GM19239 (cell line): ENCODE results near the gene FOXO6.

Experiments used
- DNase-seq: peaks from one replicate; pipeline ENCODE4 v3.0.0; 2011; ENCODE audit warnings: low spot score; ENCODE audit not compliant: insufficient read length
- FAIRE-seq: peaks from 2 replicates; lab custom pipeline; 2011; peaks lifted over from hg19 to GRCh38; lab: Jason Lieb, UNC

FOXO6 gene

DNA sequence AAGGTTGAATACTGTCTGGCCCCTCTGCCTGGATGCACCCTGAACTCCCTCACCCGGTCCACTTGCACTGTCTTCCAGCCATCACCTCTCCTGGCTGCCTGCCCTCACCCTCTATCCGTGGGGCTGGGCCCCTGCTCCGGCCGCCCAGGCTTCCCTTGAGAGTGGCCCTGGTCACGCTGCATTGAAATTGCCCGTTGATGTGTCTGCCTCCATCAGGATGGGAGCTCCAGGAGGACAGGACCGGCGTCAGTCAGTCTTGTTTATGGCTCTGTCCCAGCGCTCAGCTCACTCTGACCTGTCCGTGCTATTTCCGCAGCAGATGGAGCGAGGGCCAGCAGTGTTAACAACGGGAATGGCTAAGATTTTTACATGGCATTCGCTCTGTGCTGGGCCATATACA is 34.9 kb downstream of the FOXO6 start:
- DNase-seq, result no peak
- FAIRE-seq, result no peak

DNA sequence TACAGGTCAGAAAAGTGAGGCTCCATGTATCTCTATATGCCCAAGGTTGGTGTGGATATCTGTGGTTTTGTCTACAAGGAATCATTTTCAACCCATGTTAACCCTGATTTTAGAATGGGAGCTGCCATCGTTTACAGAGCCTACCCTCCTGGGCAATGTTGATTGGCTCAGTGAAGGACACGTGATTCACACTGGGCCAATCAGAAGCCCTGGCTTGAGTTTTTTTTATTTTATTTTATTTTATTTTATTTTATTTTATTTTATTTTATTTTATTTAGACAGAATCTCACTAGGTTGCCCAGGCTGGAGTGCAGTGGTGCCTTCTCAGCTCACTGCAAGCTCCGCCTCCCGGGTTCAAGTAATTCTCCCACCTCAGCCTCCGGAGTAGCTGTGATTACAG is 35.8 kb downstream of the FOXO6 start:
- FAIRE-seq (no peak), DNase-seq (no peak)

DNA sequence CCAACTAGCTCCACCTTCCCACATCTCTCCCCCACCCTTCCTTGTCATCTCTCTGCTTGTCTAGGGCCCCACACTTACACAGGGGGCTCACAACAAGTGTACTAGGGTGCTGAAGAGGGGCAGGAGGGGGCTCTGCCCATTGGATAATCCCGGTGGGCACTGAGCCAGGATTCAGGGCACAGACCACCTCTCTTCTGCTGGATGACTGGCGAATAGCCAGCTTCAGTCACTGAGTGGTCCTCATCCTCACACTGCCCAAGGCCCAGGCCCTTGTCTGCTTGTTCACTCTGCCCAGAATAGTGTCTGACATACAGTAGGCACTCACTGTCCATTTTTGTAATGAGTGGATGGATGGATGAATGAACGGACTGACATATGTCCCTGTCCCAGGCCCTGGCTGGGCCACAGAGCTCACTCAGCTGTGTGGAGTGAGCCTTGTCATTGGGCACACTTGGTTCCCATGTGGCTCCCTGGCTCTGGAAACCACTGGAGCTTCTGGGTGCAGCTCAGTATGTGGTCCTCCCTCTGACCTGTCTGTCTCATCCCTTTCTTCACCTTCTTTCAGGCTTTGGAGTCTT is 36.6 kb downstream of the FOXO6 start:
- DNase-seq (no peak), FAIRE-seq (no peak)

DNA sequence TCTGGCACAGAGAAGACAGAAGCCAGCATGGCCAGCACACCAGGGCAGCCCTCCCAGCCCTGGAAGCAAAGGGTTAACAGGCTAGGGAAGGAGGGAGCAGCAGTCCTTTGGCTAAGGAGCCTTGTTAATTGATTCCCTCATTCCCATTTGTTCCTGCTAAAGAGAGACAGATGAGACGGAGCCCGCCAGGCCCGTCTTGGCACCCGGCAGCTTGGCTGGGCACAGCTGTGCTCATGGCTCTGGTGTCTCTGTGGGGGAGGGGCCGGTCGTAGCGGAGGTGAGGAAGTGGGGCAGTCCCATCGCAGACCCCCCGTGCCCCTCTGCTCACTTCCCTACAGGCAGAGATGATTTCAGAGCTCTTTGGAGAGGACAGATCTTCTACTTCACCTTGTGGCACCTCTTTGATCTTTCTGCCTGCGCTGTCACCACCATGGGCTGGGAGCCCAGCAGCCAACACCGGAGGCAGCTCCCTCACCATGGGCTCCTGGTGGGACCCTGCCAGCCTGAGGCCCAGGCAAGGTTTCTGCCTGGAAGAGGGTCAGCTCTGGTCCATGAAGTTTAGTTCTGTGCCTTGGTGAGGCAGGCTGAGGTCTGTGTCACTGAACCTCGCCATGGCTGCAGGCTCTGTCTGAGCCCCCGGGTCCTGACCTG is 38.0 kb downstream of the FOXO6 start:
- no peak for DNase-seq
- no peak for FAIRE-seq

DNA sequence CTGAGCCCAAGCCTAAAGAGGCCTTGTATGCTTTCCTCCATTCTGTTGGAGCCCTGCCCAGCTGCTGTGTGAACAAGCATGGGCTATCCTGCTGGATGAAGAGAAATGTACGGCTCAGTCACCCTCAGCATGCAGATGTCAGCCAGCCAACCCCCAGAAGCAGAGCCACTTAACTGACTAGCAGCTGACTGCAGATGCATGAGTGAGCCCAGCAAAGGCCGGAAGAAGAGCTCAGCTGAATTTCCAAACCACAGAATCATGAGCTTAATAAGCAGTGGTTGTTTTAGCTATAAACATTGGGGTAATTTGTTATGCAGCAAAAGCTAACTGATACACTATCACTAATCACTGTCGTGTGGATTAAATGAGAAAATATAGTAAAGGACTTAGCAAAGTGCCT is 39.0 kb downstream of the FOXO6 start:
- no peak for FAIRE-seq

DNA sequence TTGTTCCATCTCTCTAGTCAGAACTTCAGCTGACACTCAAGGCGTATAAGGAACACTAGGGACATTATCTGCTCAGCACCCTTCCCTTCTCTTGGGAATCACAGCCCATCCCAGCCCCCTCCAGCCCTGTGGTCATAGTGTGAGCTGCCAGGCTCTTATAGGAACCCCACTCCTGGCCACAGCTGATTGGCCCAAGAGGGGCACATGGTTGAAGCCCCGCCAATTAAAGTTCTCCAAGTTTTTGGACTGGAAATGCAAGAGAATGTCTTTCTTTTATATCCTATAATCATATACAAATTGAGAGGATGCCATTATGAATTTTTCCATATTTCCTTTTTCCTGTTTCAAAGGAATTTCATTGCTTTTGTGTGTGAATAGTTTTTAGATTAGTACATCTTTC is 40.7 kb downstream of the FOXO6 start:
- DNase-seq, result no peak
- FAIRE-seq, result no peak

More for the DNA sequence above, 39.0 kb downstream of the FOXO6 start:
- no peak for DNase-seq

DNA sequence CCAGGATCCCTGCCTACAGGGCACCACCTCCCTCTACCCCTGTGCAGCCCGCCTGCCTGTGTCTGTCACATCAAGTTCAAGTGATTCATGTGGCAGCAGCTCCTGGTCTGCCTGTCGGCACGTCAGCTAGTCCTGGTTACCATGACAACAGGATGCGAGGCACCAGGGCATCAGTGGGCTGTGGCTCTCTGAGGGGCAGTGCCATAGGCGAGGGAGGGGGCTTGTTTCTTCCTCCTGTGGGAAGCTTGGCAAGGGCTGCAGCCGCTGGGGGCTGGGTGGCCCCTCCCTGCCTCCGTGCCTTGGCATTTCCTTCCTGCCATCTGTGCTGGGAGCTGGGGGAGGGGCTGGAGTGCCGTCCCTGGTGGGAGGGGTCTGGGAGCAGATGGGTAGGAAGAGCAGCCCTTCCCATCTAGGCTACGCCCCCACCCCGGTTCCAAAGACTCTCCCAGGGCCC is 43.1 kb downstream of the FOXO6 start:
- FAIRE-seq (no peak), DNase-seq (no peak)

DNA sequence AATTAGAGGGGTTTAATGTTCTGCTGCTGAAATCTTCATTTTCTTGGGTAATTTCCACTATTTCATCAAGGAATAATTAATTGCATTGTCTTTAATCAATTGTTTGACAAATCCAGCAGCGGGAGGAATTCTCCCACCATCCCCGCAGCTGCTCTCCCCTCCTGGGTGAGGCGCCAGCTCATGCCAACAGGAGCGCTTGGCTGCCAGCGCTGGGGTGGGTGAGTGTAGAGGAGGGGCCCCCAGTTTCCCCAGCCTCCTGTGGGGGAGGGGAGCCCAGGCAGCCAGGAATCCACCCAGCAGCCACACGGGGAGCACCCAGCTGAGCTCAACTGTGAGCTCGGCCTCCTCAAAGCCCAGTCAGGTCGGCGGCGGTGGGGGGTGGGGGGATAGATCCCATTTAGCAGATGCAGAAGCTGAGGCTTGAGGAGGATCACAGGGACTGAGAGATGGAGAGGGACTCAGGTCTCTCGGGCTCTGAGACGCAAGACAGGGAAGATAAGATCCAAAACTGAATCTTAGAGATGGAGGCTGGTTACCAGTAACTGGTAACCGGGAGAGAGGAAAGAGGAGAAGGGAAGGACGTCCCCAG is 46.5 kb downstream of the FOXO6 start:
- FAIRE-seq (no peak), DNase-seq (no peak)

DNA sequence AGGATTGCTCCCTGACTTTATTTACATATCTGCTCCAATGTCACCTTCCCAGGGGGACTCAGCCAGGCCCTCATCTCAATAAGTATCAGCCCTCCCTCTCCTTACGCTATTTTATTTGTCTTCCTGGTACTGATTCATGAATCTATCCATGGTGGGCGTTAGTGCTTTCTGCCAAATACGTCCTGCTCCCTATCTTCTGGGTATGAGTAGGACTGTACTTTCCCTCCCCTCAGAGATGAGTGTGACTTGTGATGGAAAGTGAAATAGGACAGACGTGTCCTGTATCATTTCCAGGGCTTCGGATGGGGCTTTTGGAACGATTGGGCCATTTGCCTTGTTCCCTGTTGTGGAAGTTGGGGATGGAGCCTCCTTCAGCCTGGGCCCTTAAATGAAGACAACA is 47.5 kb downstream of the FOXO6 start:
- DNase-seq, result no peak
- FAIRE-seq, result no peak

DNA sequence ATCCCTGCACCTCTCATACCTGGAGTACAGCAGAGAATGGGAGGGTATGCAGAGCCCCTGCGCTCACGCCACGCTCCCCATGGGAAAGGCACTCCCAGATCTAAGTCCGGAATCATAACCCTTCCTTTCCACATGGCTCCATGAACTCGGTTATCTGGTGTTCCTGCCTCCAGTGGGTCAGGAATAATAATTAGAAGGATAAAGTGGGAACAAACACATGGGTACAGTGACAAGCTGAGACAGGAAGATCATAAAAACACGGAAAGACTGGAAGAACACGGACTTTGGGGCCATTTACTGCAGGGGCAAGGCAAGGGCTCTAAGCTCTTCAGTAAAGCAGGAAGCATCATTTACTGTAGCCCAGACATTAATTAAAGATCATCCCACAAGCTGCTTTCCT is 48.6 kb downstream of the FOXO6 start:
- no peak for DNase-seq
- FAIRE-seq, result no peak

DNA sequence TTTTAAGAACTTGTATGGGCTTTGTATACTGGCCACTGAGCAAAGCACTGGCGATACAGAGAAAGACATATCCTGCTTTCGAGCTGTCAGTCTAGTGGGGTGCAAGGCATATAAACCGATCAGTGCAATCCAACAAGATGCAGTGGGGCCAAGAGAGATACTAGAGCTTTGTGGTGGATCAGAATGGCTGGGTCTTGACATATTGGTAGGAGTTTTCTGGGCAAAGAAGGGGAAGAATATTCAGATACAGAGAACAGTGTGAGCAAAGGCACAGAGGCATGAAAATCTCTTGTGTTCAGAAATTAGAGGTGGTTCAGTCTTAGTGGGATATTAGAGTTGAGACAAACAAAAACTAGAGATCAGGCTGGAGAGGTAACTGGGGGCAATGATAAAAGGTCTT is 49.2 kb downstream of the FOXO6 start:
- FAIRE-seq, result no peak

DNA sequence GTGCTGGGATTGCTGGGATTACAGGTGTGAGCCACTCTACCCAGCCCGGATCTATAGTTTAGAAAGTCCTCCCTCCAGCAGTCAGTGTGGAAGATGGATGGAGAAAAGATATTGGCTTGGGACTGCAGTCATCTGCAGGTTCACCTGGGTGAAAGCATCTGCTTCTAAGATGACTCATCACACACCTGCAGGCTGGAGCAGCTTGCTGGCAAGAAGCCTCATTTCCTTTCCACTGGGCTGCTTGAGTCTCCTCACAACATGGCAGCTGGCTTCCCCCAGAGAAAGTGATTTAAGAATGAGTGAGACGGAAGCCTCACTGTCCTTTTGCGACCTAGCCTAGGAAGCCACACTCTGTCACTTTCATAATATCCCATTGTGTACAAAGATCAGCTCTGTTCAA is 50.0 kb downstream of the FOXO6 start:
- no peak for DNase-seq
- FAIRE-seq, result no peak

More for the DNA sequence above, 49.2 kb downstream of the FOXO6 start:
- no peak for DNase-seq

DNA sequence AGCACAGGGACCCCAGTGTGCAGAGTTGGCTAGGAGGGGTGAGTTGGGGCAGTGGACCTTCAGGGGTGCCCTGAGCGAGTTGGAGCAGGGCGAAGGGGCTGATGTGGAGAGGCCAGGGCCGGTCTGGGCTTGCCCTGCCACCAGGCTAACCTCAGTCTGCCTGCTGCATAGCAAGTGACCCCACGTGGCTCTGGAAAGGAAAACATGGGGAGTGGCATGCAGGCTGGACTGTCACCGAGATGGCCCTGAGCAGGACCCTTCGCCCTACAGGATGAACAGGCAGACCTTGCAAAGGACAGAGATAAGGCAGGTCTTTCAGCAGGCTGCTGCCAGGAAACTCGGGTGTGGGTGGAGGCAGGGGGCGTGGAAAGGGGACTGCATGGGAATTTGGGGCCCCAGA is 51.5 kb downstream of the FOXO6 start:
- FAIRE-seq (no peak), DNase-seq (no peak)

DNA sequence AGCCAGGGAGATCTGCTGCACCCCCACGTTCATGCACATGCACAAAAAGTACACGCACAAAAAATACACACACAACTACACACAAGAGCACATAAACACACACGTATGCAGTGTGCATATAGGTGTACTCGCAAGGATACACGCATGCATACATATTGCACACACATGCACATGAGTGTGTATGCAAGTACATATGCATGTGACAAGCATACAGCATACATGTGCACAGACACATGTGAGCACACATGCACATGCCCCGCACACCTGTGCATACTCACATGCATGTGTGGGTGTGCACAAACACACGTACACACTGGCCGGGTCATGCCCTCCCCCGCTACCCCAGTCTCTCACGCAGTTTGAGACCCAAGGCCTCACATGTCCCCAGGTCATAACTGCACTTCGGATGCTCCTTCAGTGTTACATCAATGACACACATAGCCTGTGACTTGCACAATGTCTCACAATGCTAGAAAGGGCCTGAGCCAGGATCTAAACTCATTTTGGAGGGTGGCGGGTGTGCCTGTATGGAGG is 52.6 kb downstream of the FOXO6 start:
- no peak for DNase-seq
- no peak for FAIRE-seq

DNA sequence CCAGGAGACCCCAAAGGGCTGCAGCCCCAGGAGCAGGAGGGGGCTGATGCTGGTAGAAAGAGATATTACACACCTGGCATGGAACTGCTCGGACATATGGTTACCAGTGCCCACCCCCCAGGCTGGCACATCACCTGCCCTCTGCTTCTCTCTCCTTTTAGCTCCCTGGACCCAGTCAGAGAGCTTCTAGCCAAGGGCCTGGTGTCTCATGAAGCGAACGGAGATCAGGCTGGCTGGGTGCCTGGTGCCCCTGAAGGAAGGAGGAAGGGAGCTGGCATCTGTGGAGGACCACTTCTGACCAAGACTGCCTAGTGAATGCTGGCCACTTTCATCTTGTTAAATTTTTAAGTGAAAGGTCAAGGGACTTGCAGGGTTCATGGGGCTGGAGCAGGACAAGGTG is 53.1 kb downstream of the FOXO6 start:
- DNase-seq, result no peak
- no peak for FAIRE-seq

DNA sequence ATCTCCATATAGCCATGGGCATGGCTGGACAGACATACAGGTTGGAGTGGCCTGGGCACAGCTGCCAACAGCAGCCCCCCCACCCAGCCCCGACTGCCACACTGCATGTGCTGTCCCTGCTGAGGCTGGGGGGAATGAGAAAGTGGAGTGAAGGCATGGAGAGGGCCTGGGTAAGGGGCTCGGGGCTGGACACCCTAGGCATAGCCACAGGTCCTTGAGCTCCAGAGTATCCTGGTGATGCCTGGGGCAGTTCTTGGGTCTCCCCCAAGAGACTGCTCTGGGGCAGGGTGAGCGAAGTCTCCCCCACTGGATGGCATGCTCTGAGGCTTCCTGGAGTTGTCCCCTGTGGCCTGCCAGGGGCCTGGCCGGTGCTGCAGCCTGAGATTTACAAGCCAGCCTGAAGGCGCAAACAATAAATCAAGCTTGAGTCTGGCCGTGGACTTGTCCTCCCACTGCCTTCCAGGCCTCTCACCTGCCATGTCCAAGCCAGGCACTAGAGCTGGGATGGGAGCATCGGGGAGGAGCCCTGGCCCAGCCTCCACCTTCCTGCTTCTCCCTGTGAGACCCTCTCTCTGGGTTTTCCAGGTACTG is 53.6 kb downstream of the FOXO6 start:
- no peak for DNase-seq
- FAIRE-seq, result no peak

DNA sequence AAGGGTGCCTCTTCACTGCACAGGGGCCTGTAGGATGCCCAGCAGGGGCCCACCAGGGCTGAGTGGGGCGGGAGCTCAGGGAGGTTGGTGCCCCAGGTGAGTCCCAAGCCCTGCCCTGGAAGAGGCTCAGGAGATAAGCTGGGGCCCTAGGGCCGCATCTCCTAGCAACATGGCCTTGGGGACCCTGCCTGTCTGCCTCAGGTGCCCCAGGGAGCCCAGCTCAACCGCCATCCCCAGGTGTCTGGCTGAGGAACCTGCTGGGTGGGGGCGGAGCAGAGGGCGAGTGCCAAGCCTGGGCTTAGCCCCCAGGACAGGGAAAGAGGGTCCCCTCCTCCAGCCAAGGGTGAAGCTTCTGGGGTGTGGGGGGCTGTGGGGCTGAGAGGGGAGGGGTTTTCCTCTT is 54.8 kb downstream of the FOXO6 start:
- no peak for DNase-seq
- no peak for FAIRE-seq

DNA sequence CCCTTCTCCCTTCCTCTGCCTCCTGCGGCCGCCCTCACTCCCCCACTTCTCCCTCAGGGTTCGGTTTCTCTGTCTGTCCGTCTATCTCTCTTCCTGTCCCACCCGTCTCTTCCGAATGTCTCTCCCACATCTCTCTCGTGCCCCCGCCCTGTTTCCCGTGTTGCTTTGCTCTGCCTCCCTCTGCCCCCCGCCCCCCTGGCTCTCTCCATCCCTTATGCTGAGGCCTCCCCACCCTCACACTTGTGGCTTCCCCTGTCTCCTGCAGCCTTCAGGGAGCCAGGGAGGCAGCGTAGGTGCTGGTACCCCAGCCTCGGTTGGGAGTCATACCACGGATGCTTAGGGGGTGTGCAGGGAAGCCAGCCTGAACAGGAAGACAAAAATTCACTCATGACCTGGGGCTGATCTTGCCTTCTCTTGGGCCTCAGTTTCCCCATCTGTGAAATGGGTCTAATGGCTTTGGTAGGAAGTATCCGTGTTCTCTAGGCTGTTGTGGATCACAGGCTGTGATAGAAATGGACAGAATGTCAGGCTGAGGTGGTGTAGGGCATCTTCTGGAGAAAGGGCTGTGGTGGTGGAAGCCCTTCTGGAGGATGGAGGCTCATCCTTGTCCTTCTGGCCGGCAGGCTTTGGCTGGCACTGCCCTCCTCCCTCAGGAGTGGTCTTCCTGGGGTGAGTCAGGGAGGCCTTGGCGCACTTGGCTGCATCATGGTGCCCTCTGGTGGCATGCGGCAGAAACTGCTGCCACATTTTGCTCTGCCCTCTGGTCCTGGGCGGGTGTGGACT is 55.5 kb downstream of the FOXO6 start:
- peak; percentile 90 for DNase-seq
- peak; percentile 56 for FAIRE-seq

DNA sequence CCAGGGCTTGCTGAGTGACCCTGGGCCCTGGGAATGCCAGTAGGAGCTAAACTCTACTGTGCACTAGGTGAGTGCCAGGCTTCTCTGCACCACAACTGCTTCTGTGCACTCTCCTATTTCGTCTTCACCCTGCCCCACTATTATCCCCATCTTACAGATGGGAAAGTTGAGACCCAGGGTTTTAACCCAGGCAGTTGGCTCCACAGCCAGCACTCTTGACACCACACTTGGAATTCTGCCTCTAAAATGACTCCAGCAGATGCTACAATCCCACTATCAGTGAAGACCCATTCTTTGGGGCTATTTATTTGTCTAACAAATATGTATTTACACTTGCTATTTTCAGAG is 56.1 kb downstream of the FOXO6 start:
- no peak for FAIRE-seq
- DNase-seq, result no peak

DNA sequence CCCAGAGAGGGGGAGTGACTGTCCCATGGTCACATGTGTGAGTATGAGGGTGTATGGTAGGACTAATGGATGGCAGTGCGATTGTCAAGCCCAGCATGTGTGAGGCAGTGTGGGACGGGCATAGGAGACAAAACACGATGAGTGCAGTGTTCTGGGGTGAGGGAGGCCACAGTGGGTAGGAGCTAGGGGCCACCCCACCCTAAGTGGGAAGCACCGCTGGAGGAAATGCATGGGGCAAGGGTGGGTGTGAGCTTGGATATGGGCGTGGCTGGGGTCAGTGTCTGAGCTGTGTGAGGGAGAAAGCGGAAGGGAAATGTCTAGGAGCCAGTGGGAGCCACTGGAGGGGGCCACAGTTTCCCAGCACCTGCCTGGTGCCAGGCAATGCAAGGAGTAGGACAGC is 56.5 kb downstream of the FOXO6 start:
- no peak for FAIRE-seq

More for the DNA sequence above, 56.5 kb downstream of the FOXO6 start:
- DNase-seq, result no peak
